GDM1 (cell line): ENCODE data around the gene ADRM1.

Experiments used
- DNase-seq: peaks from one replicate; lab custom pipeline; 2025; lab: John Stamatoyannopoulos, UW

Gene ADRM1

DNA sequence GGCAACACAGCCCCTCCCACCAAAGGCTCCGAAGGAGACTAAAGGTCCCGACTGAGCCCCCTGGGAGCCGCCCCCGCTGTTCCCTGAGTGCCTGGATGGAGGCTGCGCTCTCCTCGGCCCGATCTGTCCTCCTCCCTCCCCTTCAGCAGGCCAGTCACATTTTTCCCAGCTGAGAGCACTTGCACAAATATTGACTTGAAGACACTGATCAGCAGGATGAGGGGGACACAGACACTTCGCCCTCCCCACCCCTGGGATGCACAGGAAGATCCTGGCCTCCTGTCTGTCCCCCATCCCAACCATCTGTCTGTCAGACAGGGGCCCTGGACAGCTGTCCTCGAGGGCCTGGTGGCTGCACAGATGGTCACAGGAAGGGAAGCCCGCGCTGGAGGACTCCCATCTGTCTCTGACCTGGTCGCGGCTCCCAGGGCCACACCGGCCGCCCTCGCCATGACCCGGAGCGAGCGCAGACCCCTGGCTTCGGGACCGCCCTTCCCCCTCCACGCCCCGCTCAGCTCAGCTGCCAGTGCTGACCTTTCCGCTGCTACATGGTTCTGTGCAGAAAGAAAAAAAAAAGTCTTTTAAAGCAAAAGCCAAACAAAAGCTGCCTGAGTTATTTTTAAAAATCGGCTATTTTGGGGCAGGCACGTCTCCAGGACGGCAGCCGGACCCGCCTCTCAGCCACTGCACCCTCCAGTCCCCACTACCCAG lies 53.2 kb downstream of the ADRM1 start:
- DNase-seq, result no peak

DNA sequence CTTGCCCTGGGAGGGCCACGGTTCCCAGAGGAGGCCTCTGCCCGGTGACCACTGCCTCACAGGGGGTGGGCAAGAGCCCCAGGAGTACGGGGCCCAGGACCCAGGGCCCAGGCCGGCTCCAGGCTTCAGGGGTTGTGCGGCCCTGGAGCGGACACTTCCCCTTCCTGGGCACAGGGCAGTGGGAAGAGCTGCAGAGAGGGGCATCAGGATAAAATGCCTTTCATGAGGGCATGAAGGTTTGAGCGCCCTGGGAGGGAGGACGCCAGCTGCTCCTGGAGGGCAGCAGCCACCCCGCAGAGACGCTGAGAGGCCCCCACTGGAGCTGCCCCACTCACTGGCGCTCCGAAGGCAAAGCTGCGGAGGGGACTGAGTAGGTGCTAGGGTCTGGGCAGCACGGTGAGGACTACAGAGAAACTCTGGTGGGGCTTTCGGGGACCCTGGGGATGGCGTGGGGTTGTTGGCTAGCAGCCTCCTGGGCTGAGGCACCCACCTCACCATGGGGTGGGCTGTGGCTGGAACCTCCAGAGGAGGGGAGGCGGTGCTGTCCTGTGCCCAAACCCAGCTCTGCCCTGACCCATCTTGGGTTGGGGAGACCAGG lies 53.9 kb downstream of the ADRM1 start:
- DNase-seq, result no peak

DNA sequence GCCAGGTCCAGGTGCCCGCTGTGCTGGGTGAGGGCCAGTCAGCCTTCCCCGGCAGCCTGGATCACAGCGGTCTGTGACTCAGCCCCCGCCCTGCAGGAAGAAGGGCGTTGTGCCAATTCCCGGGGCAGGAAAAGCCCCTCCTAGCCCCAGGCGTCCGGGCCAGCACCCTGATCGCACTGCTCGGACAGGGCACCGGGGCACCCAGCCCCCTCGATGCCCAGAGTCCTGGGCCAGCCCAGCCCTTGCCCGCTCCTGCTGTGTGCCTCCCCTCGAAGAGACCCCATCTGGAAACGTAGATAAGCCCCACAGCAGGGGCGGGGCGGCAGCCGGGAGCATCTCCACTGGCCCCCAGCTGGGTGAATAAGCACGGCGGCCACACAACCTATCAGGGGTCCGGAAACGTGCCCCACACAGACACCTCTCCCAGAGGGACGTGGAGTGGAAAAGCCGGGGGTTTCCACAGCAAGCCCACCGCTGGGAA lies 54.4 kb downstream of the ADRM1 start:
- DNase-seq, result no peak

DNA sequence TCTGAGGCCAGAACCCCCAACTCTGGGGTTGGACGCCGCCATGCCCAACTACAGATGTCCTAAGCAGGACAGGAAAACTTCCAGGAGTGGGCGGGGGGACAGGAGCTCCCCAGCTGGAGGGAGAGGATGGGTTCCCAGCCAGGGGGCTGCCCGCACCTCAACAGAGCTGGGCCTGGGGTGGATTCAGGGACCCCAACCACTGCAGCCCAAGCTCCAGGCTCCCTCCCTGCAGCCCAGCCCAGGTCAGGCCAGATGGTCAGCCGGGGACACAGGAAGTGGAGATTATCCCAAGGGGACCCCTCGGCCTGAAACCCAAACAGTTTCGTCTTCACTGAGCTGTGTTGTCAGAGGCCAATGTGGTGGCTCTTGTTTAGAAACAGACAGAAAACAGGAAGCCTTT lies 54.9 kb downstream of the ADRM1 start:
- DNase-seq, result no peak
